Fibroblast of mammary gland (primary cell): Measurements from ENCODE around the gene USP50.

Experiments
- DNase-seq: peaks from one replicate; pipeline ENCODE4 v3.0.0-alpha.2; 2010; ENCODE audit warnings: low read depth
- H3K4me3 ChIP-seq: 2 replicates; pipeline ENCODE4 v1.5.1; 2011; ENCODE audit warnings: low read depth, mild to moderate bottlenecking, low read length, moderate library complexity; ENCODE audit not compliant: control insufficient read depth
- CTCF ChIP-seq: conservative IDR thresholded peaks from 2 replicates; pipeline ENCODE4 v1.5.1; 2011; ENCODE audit warnings: low read depth, low read length, inconsistent platforms; ENCODE audit not compliant: control insufficient read depth, insufficient read depth

The USP50 gene

GRCh38 chr15:50493625-50494024 is 52.8 kb downstream of the USP50 start:
- TF ChIP-seq CTCF, result no peak
- DNase-seq, result no peak
- H3K4me3 ChIP-seq, result no peak overlapping the region

- no peak for DNase-seq
- no peak overlapping the region for H3K4me3 ChIP-seq
- TF ChIP-seq CTCF, result no peak
Observed at GRCh38 chr15:50487287-50487686, 59.2 kb downstream of the USP50 start.

GRCh38 chr15:50485389-50485788 is 61.1 kb downstream of the USP50 start:
- H3K4me3 ChIP-seq, result no peak overlapping the region
- DNase-seq, result no peak
- no peak for TF ChIP-seq CTCF

- DNase-seq, result no peak
- no peak for TF ChIP-seq CTCF
- H3K4me3 ChIP-seq, result no peak overlapping the region
Observed at GRCh38 chr15:50484781-50485180, 61.7 kb downstream of the USP50 start.

GRCh38 chr15:50476143-50476542 is 70.3 kb downstream of the USP50 start:
- TF ChIP-seq CTCF, result no peak
- DNase-seq, result no peak
- no peak overlapping the region for H3K4me3 ChIP-seq

GRCh38 chr15:50471072-50471471 is 75.4 kb downstream of the USP50 start:
- no peak for TF ChIP-seq CTCF
- no peak for DNase-seq
- H3K4me3 ChIP-seq, result no peak overlapping the region
